ENCODE results near the gene SUPT5H.
A peak's percentile ranks its signal among the peaks of the same experiment; 100 is the strongest.
"Not testable (repeated sequence)": the region's sequence is repeated elsewhere in the genome, so short reads cannot be mapped to it uniquely, and the experiment has no call there.

Gene SUPT5H

GRCh38 chr19:39426170-39426569 lies 19.2 kb upstream of the SUPT5H start:
- no peak for DNase-seq

GRCh38 chr19:39427707-39428106 lies 17.7 kb upstream of the SUPT5H start:
- DNase-seq: no peak

- DNase-seq: no peak
Observed at GRCh38 chr19:39428283-39429112, 16.9 kb upstream of the SUPT5H start.

- DNase-seq: peak; percentile 95
Observed at GRCh38 chr19:39430675-39431593, 14.4 kb upstream of the SUPT5H start.

- no peak for DNase-seq
Observed at GRCh38 chr19:39432677-39433025, 12.7 kb upstream of the SUPT5H start.

- no peak for DNase-seq
Observed at GRCh38 chr19:39433480-39434079, 11.8 kb upstream of the SUPT5H start.

GRCh38 chr19:39434123-39435076 lies 11.0 kb upstream of the SUPT5H start:
- no peak for DNase-seq

- DNase-seq: peak; percentile 98
Observed at GRCh38 chr19:39435499-39436349, 9.7 kb upstream of the SUPT5H start, which contains the start of gene RPS16. Gene RPS16 (minus strand): TSS chr19:39435949. CDS start chr19:39435895, 54 bp downstream.

- DNase-seq: no peak
Observed at GRCh38 chr19:39436350-39436716, 9.0 kb upstream of the SUPT5H start.

GRCh38 chr19:39438270-39438934 lies 7.0 kb upstream of the SUPT5H start:
- no peak for DNase-seq

- DNase-seq: no peak
Observed at GRCh38 chr19:39444598-39445195, 685 bp upstream of the SUPT5H start.

- no peak for DNase-seq
Observed at GRCh38 chr19:39446365-39447084, 1.1 kb downstream of the SUPT5H start.

- DNase-seq: no peak
Observed at GRCh38 chr19:39448271-39448670, 2.9 kb downstream of the SUPT5H start.

- DNase-seq: no peak
Observed at GRCh38 chr19:39449116-39449797, 3.9 kb downstream of the SUPT5H start.

GRCh38 chr19:39451257-39451656 lies 5.9 kb downstream of the SUPT5H start:
- not testable (repeated sequence) for DNase-seq

GRCh38 chr19:39463403-39463802 lies 18.0 kb downstream of the SUPT5H start:
- no peak for DNase-seq

GRCh38 chr19:39465956-39466747 lies 20.8 kb downstream of the SUPT5H start:
- no peak for DNase-seq

GRCh38 chr19:39467941-39468340 lies 22.6 kb downstream of the SUPT5H start:
- DNase-seq: no peak
